HG03045 (cell line): ENCODE data around the gene SLC38A2.
"Not testable (repeated sequence)": the region's sequence is repeated elsewhere in the genome, so short reads cannot be mapped to it uniquely, and the experiment has no call there.

ENCODE experiments used
- ATAC-seq: cut with Tn5 transposase; IDR thresholded peaks from one replicate; pipeline ENCODE4 v1.9.1; 2021; ENCODE audit warnings: mild to moderate bottlenecking, moderate library complexity; ENCODE audit not compliant: unreplicated experiment

SLC38A2 gene

DNA sequence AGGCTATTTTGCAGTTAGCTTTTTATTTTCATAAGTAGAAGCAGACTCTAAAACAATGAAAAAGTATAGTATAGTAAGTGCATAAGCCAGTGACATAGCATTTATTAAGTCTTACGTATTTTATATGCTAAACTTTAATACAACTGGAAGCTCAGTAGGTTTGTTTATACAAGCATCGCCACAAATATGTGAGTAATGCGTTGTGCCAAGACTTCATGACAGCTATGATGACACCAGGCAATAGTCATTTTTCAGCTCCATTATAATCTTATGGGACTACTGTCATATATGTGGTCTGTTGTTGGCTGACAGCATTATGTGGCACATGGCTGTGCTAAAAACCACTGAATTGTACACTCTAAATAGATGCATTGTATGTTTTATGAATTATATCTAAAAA lies 40.3 kb downstream of the SLC38A2 start:
- no peak for ATAC-seq

DNA sequence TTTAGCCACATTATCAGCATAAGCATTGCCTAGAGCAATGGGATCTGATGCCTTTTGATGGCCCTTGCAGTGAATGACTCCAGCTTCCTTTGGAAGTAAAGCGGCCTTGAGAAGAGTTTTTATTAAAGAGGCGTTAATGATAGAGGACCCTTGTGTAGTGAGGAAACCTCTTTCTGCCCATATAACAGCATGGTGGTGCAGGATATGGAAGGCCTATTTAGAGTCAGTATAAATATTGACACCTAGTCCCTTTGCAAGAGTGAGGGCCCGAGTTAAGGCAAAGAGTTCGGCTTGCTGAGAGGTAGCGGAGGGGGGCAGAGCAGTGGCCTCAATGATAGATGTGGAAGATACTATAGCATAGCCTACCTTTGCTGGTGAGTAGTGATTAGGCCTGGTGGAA lies 47.5 kb downstream of the SLC38A2 start:
- ATAC-seq, result not testable (repeated sequence)

DNA sequence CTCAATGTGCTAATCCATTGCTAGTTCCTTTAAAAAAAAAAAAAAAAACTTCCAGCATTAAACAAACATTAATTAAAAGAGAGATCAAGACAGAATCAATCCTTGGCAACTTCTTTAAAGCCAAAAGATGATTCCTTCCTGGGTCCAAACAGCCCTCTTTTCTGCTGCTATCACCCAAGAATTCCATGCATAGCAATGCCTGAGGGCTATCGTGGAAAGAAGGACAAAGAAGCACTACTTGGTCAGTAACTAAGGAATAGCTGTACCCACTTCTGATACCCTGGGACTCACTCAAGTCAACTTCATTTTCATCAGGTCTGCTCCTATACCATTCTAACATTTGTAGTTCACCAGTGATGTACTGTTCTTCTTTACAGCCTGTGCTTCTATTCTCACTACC lies 51.8 kb downstream of the SLC38A2 start:
- no peak for ATAC-seq

- ATAC-seq, result no peak
These were observed 54.5 kb downstream of the SLC38A2 start for GRCh38 chr12:46318037-46318436.
